Keratinocyte (primary cell): Measurements from ENCODE around the gene DDX39B. TPM values are rescaled to one million over a fixed set of nuclear protein-coding genes. Genes with fewer than 3 reads are reported as not detected.
"Not testable (repeated sequence)": the region's sequence is repeated elsewhere in the genome, so short reads cannot be mapped to it uniquely, and the experiment has no call there.

Experiments
- DNase-seq: peaks from one replicate; pipeline ENCODE4 v3.0.0-alpha.2; 2011; ENCODE audit warnings: low read depth, missing footprints, low spot score
- FAIRE-seq: peaks from 2 replicates; lab custom pipeline; 2011; peaks lifted over from hg19 to GRCh38; lab: Jason Lieb, UNC
- H2AFZ ChIP-seq: 2 replicates; pipeline ENCODE4 v1.6.0; 2012; ENCODE audit warnings: low read length, control low read depth, inconsistent platforms; ENCODE audit not compliant: control insufficient read depth
- H3K27ac ChIP-seq: 2 replicates; pipeline ENCODE4 v1.5.1; 2011; ENCODE audit warnings: low read length; ENCODE audit not compliant: control insufficient read depth, insufficient read depth
- H3K27me3 ChIP-seq: 3 replicates; pipeline ENCODE4 v1.6.0; 2011; ENCODE audit warnings: low read length; ENCODE audit not compliant: control insufficient read depth, insufficient read depth; ENCODE audit errors: extremely low read depth
- H3K36me3 ChIP-seq, 2 experiments: 2 replicates in 1 of 2; 3 replicates in 1 of 2; pipeline ENCODE4 v1.5.1; 2011; ENCODE audit warnings: low read length in 2 of 2, mild to moderate bottlenecking in 1 of 2; ENCODE audit not compliant: control insufficient read depth in 2 of 2, insufficient read depth in 2 of 2; ENCODE audit errors: extremely low read depth in 1 of 2
- H3K4me1 ChIP-seq: 3 replicates; pipeline ENCODE4 v1.5.1; 2011; ENCODE audit warnings: low read length; ENCODE audit not compliant: control insufficient read depth, insufficient read depth; ENCODE audit errors: extremely low read depth
- H3K4me2 ChIP-seq: 3 replicates; pipeline ENCODE4 v1.6.0; 2011; ENCODE audit warnings: low read depth, low read length; ENCODE audit not compliant: control insufficient read depth, insufficient read depth; ENCODE audit errors: extremely low read depth
- H3K4me3 ChIP-seq, 3 experiments: fragments of 200-600 bp in 1 of 3; sonication (generic) in 1 of 3; 2 replicates in 2 of 3; 3 replicates in 1 of 3; pipeline ENCODE4 v1.5.1; 2011 to 2016; ENCODE audit warnings: low read length in 3 of 3, mild to moderate bottlenecking in 3 of 3, control low read depth in 2 of 3, inconsistent platforms in 1 of 3, low read depth in 1 of 3, mixed read lengths in 1 of 3, mixed run types in 1 of 3, moderate library complexity in 1 of 3; ENCODE audit not compliant: control insufficient read depth in 2 of 3, insufficient read depth in 2 of 3; ENCODE audit errors: extremely low read depth in 1 of 3
- H3K79me2 ChIP-seq: 2 replicates; pipeline ENCODE4 v1.6.0; 2012; ENCODE audit warnings: low read length; ENCODE audit not compliant: control insufficient read depth, insufficient read depth
- H3K9ac ChIP-seq: 3 replicates; pipeline ENCODE4 v1.6.0; 2011; ENCODE audit warnings: low read length; ENCODE audit not compliant: control insufficient read depth, insufficient read depth; ENCODE audit errors: extremely low read depth
- H3K9me1 ChIP-seq: 3 replicates; pipeline ENCODE4 v1.6.0; 2011; ENCODE audit warnings: low read length; ENCODE audit not compliant: control insufficient read depth, insufficient read depth; ENCODE audit errors: extremely low read depth
- H3K9me3 ChIP-seq: 2 replicates; pipeline ENCODE4 v1.5.1; 2012; ENCODE audit warnings: low read depth, low read length; ENCODE audit not compliant: control insufficient read depth
- H4K20me1 ChIP-seq: 3 replicates; pipeline ENCODE4 v1.6.0; 2011; ENCODE audit warnings: low read length; ENCODE audit not compliant: control insufficient read depth, insufficient read depth; ENCODE audit errors: extremely low read depth
- EZH2 ChIP-seq: IDR thresholded peaks from one replicate; pipeline ENCODE4 v1.6.1; 2012; ENCODE audit warnings: inconsistent platforms, mild to moderate bottlenecking, low read length, moderate library complexity
- dilution Hi-C: fragments of 300-500 bp; cut with MboI; formaldehyde crosslinking; loops from one replicate; pipeline ENCODE4 v1.7.0; 2020; ENCODE audit warnings: low sequenced_read_pairs; ENCODE audit not compliant: extremely low pct_ligation_motif_present
- polyA plus RNA-seq, 5 experiments: library from polyadenylated mRNA; depleted of rRNA in 3 of 5; stranded (reverse) in 3 of 5; stranded (forward) in 1 of 5; unstranded in 1 of 5; fragments of >200 nt; gene quantifications; 1 replicate in 1 of 5; 2 replicates in 3 of 5; 3 replicates in 1 of 5; pipeline versions ENCODE4 v1.2.1 to v1.2.3, GENCODE V29; 2011 to 2012; ENCODE audit warnings: missing spikeins in 2 of 5, low read depth in 1 of 5, low replicate concordance in 1 of 5
- TF ChIP-seq, protein P1 (sequence below), 3 experiments: IDR thresholded peaks in 1 of 3; conservative IDR thresholded peaks in 1 of 3; optimal IDR thresholded peaks in 1 of 3; 2 replicates in 2 of 3; 3 replicates in 1 of 3; pipeline versions ENCODE3 to v1.5.1; 2011; ENCODE audit warnings: low read length in 3 of 3, mild to moderate bottlenecking in 3 of 3, moderate library complexity in 2 of 3, control low read depth in 1 of 3, inconsistent platforms in 1 of 3; ENCODE audit not compliant: insufficient read depth in 2 of 3; ENCODE audit errors: extremely low read depth in 1 of 3

Gene DDX39B
- polyA plus RNA-seq, 1 donor (not counting 4 experiments of a cell fraction or from before 2014, with no cell fraction given), result 314 TPM

DNA sequence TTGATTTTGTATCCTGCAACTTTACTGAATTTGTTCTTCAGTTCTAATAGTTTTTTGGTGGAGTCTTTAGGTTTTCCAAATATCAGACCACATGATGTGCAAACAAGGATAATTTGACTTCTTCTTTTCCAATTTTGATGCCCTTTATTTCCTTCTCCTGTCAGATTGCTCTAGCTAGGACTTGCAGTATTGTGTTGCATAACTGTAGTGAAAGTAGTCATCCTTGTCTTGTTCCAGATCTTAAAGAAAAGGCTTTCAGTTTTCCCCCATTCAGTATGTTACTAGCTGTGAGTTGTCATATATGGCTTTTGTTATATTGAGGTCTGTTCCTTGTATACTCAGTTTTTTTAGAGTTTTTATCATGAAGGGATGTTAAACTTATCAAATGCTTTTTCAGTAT is 39.2 kb downstream of the DDX39B start:
- Histone ChIP-seq H3K27me3 (no peaks in the 10 kb centered on the region), H3K4me2 (no peak overlapping the region), H3K79me2 (peaks cover 29% of the 10 kb centered on the region), H3K9me3 (no peaks in the 10 kb centered on the region), H2AFZ (no peak overlapping the region), H3K27ac (no peak overlapping the region), H3K4me1 (peaks cover 5% of the 10 kb centered on the region), H3K9ac (no peak overlapping the region), H3K36me3 (peaks cover 0 to 15% of the 10 kb centered on the region in 2 experiments), H3K4me3 (no peak overlapping the region), H4K20me1 (no peaks in the 10 kb centered on the region), H3K9me1 (no peaks in the 10 kb centered on the region)
- DNase-seq, result no peak
- FAIRE-seq, result no peak
- TF ChIP-seq, protein P1, sequence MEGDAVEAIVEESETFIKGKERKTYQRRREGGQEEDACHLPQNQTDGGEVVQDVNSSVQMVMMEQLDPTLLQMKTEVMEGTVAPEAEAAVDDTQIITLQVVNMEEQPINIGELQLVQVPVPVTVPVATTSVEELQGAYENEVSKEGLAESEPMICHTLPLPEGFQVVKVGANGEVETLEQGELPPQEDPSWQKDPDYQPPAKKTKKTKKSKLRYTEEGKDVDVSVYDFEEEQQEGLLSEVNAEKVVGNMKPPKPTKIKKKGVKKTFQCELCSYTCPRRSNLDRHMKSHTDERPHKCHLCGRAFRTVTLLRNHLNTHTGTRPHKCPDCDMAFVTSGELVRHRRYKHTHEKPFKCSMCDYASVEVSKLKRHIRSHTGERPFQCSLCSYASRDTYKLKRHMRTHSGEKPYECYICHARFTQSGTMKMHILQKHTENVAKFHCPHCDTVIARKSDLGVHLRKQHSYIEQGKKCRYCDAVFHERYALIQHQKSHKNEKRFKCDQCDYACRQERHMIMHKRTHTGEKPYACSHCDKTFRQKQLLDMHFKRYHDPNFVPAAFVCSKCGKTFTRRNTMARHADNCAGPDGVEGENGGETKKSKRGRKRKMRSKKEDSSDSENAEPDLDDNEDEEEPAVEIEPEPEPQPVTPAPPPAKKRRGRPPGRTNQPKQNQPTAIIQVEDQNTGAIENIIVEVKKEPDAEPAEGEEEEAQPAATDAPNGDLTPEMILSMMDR (optimal IDR thresholded peaks at IDR 0.05 in 1 of 3, IDR thresholded peaks at IDR 0.05 in 1 of 3, conservative IDR thresholded peaks at IDR 0.05 in 1 of 3; ENCODE audit: extremely low read depth in 1 of 3, insufficient read depth in 2 of 3, low read length in 3 of 3), result no peak
- no peak for TF ChIP-seq EZH2
- dilution Hi-C loops, result no loop called here

DNA sequence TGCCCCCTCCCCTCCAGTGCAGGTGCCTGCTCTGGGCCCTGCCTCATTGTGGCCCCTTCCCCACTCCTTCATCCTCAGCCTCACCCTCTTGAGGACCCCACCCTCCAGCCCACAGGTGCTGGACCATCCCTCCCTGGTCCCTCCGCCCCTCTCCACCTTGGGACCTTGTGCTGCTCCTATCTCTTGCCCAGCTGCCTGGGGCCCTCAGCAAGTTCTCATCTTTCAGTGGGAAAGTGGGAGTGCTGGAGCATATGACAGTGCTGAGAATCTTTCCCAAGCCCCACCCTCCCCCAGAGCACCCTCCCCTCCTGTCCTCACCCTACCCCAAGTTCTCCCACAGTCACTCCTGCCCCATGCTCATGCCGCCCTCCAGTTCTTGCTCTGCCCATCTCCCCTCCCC is 42.2 kb downstream of the DDX39B start:
- H3K4me3 ChIP-seq, FAIRE-seq, dilution Hi-C loops, DNase-seq, H3K9ac ChIP-seq, H3K9me3 ChIP-seq, H2AFZ ChIP-seq, H3K36me3 ChIP-seq, H4K20me1 ChIP-seq, H3K27me3 ChIP-seq, H3K9me1 ChIP-seq, H3K27ac ChIP-seq: not testable (repeated sequence)
- H3K4me1 ChIP-seq, result peaks cover 20% of the 10 kb centered on the region
- peak overlapping the region; percentile 62 for H3K4me2 ChIP-seq
- peaks cover 25% of the 10 kb centered on the region for H3K79me2 ChIP-seq

DNA sequence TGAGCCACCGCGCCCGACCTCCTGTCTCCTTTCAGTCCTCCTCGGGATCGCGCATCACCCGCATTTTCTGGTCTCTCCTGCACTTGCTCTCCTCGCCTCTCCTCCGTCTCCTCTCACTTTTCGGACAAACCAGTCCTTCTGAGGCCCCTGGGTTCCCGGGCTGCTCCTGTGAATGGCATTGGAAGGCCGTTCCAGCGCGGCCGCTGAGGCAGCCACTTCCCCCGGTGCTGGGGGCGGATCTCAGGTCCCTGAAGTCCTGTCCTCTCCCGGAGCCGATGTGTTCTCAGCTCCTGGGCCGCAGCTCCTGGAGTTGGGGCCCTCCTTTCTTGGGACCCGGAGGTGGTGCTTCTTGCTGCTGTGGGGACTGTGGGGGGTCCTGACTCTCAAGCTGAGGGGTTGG is 43.1 kb downstream of the DDX39B start:
- H3K27me3 ChIP-seq, result no peaks in the 10 kb centered on the region
- no peaks in the 10 kb centered on the region for H3K9me3 ChIP-seq
- peaks cover 20% of the 10 kb centered on the region for H3K4me1 ChIP-seq
- no peaks in the 10 kb centered on the region for H4K20me1 ChIP-seq
- FAIRE-seq (no peak), DNase-seq (no peak)
- H3K27ac ChIP-seq, result no peak overlapping the region
- peak overlapping the region; percentile 62 for H3K4me2 ChIP-seq
- H3K79me2 ChIP-seq, result peaks cover 22% of the 10 kb centered on the region
- TF ChIP-seq, protein P1 (optimal IDR thresholded peaks at IDR 0.05 in 1 of 3, IDR thresholded peaks at IDR 0.05 in 1 of 3, conservative IDR thresholded peaks at IDR 0.05 in 1 of 3; ENCODE audit: extremely low read depth in 1 of 3, insufficient read depth in 2 of 3, low read length in 3 of 3), result no peak
- no peaks in the 10 kb centered on the region for H3K9me1 ChIP-seq
- H3K4me3 ChIP-seq, result peak overlapping the region; percentile 24 to 53 (median 48)
- H3K36me3 ChIP-seq, result no peaks in the 10 kb centered on the region
- peak overlapping the region; percentile 10 for H2AFZ ChIP-seq
- dilution Hi-C loops, result no loop called here
- peak overlapping the region; percentile 11 for H3K9ac ChIP-seq
